OCI-LY3 (cell line): ENCODE results near the gene KRT15.

Source experiments
- EZH2phosphoT487 ChIP-seq: fragments of 200-600 bp; shearing (Covaris generic); IDR thresholded peaks from 2 replicates; pipeline ENCODE4 v1.6.1; 2018; ENCODE audit warnings: antibody characterized with exemption, mixed run types, low read depth
- TF ChIP-seq, protein P1 (sequence below): fragments of 200-600, 300-600 bp; sonication (generic); IDR thresholded peaks from 2 replicates; pipeline ENCODE4 v1.5.1; 2014; ENCODE audit warnings: antibody characterized with exemption, low read length, low read depth

DNA sequence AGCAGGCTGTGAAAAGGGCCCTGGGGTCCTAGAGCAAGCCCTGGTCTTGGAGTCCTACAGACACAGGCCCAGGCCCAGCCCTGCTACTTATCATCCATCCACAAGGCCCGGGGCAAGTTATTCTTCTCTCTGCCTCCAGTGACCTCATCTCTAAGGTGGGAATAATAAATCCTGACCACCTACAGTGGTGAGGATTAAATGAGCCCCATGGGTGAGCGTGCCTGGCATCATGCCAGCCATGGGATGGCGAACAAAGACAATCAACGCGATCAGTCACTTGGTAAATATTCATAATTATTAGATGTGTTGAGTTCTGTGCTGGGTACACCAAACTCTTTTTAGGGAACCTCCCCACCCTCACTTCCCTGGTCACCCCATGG is 5.5 kb downstream of the KRT15 start:
- TF ChIP-seq, protein P1, sequence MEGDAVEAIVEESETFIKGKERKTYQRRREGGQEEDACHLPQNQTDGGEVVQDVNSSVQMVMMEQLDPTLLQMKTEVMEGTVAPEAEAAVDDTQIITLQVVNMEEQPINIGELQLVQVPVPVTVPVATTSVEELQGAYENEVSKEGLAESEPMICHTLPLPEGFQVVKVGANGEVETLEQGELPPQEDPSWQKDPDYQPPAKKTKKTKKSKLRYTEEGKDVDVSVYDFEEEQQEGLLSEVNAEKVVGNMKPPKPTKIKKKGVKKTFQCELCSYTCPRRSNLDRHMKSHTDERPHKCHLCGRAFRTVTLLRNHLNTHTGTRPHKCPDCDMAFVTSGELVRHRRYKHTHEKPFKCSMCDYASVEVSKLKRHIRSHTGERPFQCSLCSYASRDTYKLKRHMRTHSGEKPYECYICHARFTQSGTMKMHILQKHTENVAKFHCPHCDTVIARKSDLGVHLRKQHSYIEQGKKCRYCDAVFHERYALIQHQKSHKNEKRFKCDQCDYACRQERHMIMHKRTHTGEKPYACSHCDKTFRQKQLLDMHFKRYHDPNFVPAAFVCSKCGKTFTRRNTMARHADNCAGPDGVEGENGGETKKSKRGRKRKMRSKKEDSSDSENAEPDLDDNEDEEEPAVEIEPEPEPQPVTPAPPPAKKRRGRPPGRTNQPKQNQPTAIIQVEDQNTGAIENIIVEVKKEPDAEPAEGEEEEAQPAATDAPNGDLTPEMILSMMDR = no peak
- no peak for TF ChIP-seq EZH2phosphoT487
